Measurements from ENCODE around the gene CDH4.
"Not testable (repeated sequence)": the region's sequence is repeated elsewhere in the genome, so short reads cannot be mapped to it uniquely, and the experiment has no call there.

Gene CDH4

DNA sequence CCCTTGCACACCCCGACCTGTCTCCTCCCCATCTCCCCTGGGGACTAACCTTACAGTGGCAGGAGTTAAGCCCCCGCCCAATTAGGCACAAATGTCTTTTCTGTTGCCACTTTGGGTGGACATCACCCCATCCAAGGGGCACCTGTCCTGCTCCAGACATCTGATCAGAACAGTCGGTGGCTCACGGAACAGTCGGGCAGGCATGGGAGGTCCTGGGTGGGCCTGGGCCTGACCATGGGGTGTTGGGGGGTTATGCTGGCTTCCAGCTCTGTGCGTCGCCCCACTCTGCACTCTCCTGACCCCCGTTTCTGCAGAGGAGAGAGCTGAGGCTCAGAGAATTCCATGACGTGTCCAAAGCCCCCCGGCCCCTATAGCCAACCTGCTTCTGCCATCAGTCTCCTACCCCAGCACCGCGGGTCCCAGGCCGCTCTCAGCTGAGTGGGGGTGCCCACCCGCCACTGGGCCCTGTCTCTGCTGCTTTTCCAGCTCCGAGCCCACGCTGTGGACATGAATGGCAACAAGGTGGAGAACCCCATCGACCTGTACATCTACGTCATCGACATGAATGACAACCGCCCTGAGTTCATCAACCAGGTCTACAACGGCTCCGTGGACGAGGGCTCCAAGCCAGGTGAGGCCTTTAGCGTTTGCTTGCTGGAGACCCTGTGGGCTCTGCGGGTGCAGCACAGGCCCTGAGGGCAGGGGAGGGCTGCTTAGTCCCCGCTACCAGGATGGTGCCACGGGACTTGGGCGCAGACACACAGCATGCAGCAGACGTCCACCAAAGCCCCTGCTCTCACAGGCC, 600.4 kb downstream of the CDH4 start:
- TF ChIP-seq, protein P1, sequence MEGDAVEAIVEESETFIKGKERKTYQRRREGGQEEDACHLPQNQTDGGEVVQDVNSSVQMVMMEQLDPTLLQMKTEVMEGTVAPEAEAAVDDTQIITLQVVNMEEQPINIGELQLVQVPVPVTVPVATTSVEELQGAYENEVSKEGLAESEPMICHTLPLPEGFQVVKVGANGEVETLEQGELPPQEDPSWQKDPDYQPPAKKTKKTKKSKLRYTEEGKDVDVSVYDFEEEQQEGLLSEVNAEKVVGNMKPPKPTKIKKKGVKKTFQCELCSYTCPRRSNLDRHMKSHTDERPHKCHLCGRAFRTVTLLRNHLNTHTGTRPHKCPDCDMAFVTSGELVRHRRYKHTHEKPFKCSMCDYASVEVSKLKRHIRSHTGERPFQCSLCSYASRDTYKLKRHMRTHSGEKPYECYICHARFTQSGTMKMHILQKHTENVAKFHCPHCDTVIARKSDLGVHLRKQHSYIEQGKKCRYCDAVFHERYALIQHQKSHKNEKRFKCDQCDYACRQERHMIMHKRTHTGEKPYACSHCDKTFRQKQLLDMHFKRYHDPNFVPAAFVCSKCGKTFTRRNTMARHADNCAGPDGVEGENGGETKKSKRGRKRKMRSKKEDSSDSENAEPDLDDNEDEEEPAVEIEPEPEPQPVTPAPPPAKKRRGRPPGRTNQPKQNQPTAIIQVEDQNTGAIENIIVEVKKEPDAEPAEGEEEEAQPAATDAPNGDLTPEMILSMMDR (IDR thresholded peaks at IDR 0.05), result no peak
- H3K36me3 ChIP-seq, result no peaks in the 10 kb centered on the region

DNA sequence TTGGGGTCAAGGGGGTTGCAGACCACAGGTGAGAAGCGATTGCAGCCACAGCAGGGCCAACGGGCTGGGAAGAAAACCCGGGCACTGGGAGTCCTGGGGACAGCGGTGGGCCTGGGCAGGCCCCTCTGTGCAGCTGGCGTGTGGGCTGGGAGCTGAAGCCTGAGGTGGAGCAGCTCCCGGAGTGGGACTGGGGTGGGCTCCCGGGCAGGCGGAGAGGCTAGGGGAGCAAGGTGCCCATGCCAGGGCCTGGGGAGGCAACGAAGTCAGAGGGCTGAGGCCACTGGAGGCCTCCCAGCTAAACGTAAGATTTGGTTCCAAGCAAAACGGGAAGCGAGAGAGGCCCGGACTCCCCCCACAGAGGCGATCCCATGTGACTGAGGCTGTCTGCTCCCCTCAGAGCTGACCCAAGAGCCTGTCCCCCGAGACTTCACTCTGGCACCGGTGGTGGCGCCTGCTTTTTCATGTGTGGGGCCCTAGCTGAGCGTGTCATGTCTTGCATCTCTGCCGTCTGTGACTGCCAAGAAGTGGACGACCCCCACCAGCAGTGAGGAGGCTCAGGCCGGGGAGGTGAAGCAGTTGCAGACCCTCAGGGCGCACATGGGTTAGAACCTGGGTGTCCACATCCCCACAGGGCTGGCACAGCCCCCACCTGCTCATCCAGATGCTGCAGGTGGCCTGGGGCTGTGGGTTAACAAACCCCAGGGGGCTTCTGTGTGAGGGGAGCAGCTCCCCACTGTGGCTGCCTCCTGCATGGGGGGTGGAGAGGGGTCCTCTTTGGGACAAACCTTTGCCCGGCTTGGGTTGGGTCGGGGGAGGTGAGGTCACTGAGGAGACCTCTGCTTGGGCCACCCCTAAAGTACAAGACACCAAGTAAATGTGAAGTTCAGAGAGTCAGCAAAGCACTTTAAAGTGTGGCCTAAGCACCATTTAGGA, 601.3 kb downstream of the CDH4 start:
- TF ChIP-seq, protein P1 (IDR thresholded peaks at IDR 0.05), result no peak
- H3K27ac ChIP-seq, result no peak overlapping the region
- H3K36me3 ChIP-seq, result no peaks in the 10 kb centered on the region
- H3K4me3 ChIP-seq (ENCODE audit: low read depth in 1 of 2, low read length in 1 of 2), result no peak overlapping the region
- no peaks in the 10 kb centered on the region for H3K9me3 ChIP-seq
- H3K27me3 ChIP-seq, result no peaks in the 10 kb centered on the region
- no peaks in the 10 kb centered on the region for H3K4me1 ChIP-seq (ENCODE audit: control insufficient read depth in 1 of 2, insufficient read depth in 1 of 2, low read depth in 1 of 2, low read length in 1 of 2)

More for the DNA sequence above, 600.4 kb downstream of the CDH4 start:
- Histone ChIP-seq H3K27ac (no peak overlapping the region), H3K4me3 (ENCODE audit: low read depth in 1 of 2, low read length in 1 of 2) (no peak overlapping the region), H3K9me3 (no peaks in the 10 kb centered on the region), H3K4me1 (ENCODE audit: control insufficient read depth in 1 of 2, insufficient read depth in 1 of 2, low read depth in 1 of 2, low read length in 1 of 2) (no peaks in the 10 kb centered on the region), H3K27me3 (no peaks in the 10 kb centered on the region)

DNA sequence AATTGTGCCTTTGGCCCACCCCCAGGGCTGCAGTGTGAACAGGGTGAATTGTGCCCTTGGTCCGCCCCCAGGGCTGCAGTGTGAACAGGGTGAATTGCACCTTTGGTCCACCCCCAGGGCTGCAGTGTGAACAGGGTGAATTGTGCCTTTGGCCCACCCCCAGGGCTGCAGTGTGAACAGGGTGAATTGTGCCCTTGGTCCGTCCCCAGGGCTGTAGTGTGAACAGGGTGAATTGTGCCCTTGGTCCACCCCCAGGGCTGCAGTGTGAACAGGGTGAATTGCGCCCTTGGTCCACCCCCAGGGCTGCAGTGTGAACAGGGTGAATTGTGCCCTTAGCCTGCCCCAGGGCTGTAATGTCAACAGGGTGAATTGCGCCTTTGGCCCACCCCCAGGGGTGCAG, 602.5 kb downstream of the CDH4 start:
- not testable (repeated sequence) for H3K36me3 ChIP-seq; H3K4me3 ChIP-seq (ENCODE audit: low read depth in 1 of 2, low read length in 1 of 2); H3K27ac ChIP-seq; H3K4me1 ChIP-seq (ENCODE audit: control insufficient read depth in 1 of 2, insufficient read depth in 1 of 2, low read depth in 1 of 2, low read length in 1 of 2); H3K9me3 ChIP-seq; H3K27me3 ChIP-seq

DNA sequence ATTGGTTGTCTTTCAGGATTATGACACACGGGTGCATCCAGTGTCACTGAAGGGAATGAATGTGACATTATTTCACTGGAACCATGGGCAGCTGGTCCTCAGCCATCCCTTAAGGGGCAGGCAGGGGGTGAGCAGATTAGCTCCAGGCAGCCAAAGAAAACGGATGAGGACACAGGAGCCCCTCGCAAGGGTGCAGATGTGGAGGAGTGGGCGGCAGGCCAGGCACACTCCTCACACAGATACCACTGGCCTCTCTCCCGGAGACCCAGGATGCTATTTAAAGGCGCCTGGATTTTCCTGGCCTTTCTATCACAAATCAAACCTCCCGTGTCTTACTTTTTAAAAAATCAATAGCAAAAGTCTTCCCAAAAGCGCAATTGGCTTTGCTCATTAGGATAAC, 603.2 kb downstream of the CDH4 start:
- no peaks in the 10 kb centered on the region for H3K27me3 ChIP-seq
- no peaks in the 10 kb centered on the region for H3K36me3 ChIP-seq
- H3K4me3 ChIP-seq (ENCODE audit: low read depth in 1 of 2, low read length in 1 of 2), result no peak overlapping the region
- no peaks in the 10 kb centered on the region for H3K4me1 ChIP-seq (ENCODE audit: control insufficient read depth in 1 of 2, insufficient read depth in 1 of 2, low read depth in 1 of 2, low read length in 1 of 2)
- H3K27ac ChIP-seq, result no peak overlapping the region
- TF ChIP-seq, protein P1 (IDR thresholded peaks at IDR 0.05), result no peak
- no peaks in the 10 kb centered on the region for H3K9me3 ChIP-seq

DNA sequence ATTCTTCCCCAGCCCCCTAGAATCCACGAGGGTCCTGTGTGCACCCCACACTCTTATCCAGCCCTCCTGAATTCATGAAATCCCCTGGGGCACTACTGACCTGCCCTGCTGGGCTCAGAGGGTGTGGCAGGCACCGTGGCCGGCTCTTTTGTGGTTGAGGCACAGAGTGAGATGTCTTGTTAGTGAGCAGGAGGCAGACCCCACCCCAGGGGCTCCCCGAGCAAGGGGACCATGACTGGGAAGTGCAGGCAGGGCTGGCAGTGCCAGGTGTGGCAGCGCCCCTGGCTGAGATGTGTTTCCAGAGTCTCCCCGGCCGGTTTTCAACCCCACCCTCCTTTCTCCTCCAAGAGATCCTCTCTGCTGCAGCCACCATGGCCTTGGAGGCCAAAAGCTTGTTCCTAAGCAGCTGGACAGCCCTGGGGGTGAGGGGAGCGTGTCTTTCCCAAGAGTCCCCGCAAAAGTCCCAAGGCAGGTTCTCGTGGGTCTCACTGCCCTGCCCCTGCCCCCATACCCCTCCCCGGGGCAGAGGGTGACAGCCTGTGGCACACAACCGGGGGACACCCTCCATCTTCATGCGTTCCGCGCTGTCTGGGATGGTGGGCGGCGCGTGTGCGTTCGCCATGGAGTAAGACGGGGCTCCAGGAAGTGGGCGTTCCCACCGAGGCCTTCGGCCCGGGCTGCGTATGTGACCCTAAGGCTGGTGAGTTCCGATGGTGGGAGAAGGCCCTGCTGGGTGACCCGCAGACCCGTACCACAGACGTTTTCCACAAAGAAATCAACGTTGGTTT, 604.8 kb downstream of the CDH4 start:
- no peak overlapping the region for H3K27ac ChIP-seq
- H3K36me3 ChIP-seq, result no peaks in the 10 kb centered on the region
- H3K4me3 ChIP-seq (ENCODE audit: low read depth in 1 of 2, low read length in 1 of 2), result no peak overlapping the region
- no peaks in the 10 kb centered on the region for H3K27me3 ChIP-seq
- TF ChIP-seq, protein P1 (IDR thresholded peaks at IDR 0.05), result no peak
- no peaks in the 10 kb centered on the region for H3K9me3 ChIP-seq
- no peaks in the 10 kb centered on the region for H3K4me1 ChIP-seq (ENCODE audit: control insufficient read depth in 1 of 2, insufficient read depth in 1 of 2, low read depth in 1 of 2, low read length in 1 of 2)
